Activated T-cell treated with anti-CD3 and anti-CD28 coated beads for 24 hours (primary cell): ENCODE measurements around the gene VIPR2.

Source experiments
- DNase-seq: peaks from one replicate; pipeline ENCODE4 v3.0.0-alpha.2; 2020; ENCODE audit warnings: low read depth

The VIPR2 gene

DNA sequence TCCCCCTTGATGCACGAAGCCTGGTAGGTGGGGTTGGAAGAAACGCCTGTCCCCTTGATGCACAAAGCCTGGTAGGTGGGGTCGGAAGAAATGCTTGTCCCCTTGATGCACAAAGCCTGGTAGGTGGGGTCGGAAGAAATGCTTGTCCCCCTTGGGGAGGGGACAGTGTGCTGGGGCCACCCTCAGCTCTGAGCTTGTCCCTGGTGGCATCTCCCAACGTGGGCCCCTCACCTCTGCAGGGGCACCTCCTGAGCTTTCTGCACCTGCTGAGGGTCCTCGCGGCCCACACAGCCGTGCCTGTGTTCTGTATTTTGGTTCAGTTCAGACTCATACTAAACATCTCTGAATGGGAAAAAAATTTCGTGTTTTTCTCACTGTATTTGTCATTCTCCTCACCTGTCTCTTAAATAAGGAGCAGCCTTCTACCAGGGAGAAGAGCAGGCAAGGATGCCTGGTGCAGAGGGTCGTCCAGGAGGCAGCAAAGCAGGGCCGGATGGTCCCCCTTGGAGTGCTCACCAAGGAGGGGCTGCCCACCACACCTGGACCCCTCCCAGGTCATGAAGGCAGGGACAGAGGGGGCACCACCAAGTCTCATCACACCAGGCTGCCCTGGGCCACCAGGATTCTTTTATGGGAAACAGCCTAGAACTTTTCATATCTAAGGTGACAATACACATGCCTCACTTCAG, 24.7 kb downstream of the VIPR2 start:
- DNase-seq: no peak

DNA sequence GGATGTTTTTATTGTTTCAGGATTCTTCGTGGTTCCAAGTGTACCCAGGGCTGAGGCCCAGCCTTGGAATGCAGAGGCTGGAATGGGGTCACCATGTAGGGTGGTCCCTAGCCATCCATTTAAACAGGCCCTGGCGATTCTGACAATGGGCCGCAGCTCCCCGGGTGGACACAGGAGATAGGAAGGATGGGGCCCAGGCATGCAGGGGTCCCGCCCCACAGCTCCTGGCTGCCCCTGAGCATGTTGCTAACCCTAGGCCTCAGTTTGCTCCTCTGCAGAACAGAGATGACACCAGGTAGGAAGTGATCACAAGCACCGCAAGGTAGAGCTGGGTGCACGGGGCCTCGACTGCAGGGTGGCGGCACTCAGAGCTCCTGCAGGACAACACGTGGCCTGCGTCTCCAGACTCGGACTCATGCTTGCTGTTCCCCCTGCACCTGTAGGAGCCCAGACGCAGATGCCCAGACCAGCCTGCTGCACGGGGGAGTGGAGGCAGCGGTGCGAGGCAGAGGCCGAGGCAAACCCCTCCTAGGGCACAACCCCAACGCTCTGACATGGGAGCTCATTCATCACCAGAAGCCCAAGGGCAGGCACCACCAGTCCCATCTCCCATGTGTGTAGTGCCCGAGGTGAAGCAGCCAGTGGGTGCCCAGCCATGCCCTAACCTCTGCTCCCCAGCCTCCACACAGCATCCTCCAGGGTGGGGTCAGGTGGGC, 25.5 kb downstream of the VIPR2 start:
- DNase-seq: no peak

DNA sequence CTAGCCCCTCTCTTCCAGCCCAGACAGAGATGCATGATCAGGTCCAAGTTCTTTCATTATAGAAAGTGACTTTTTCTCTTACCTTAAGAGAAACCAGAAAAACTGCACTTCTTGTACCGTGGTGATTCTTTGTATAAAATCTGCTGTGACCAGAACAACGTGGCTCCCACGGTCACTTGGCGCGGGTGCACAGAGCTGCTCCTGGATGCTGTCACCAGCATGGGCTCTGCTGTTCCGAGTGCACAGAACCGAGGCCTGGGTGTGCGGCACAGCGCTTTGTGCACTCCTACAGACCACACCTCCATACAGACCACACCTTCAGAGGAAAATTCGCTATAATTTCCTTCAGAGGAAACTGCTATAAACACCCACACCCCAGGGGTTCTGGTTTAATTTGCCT, 26.0 kb downstream of the VIPR2 start:
- DNase-seq: no peak

DNA sequence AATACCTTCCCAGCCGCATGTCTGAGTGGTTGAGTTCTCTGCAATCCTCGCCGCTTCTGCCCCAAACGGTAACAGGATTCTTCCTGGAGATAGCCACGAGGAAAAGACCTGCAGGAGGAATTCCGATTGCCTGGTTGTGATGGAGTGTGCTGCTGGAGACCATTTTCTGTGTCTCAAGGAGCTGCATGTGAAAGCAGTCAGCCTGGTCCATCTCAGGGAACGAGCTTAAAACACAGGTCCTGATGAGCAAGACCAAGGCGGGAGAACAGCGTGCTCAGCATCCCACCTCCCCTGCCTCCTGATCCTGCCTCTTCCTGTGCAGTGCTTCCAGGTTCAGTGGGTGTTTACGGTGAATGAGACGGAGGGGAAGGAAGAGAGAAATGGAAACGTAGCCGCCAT, 26.5 kb downstream of the VIPR2 start:
- DNase-seq: no peak

DNA sequence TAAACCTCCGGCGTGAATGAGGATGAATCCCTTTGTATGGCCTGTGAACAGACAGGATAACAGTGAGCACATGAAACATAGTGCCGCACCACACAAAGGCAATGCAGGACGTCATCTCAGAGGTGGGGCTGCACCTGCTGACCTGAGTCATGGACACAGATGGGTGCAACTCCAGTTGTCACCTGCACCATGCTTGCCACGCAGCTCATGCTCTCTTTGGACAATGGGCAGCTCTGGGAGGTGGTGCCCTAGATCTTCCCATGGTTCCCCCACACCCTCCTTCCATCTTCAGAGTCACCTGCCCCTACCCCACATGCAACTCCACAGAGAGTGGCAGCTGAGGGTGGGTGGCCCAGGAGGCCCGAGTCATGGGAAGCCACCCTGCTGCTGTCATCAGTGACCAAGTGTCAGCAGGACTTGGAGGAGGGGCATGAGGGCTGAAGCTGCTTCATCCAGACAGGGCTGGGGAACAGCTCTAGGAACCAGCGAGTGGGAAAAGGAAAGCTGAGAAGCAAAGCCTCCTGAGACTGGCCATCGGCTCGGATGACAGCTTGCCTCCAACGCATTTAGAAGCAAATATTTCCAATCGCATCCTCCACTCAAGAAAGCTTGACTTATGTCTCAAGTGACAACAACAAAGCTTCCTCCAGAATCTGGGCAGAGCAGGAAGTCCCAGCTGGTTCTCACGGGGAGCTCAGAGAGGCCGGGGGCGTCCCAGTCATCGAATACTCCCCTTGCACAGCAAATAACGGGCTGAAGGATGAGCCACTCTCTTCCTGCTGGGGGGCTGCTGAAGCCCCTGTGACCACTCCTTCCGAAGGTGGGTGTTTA, 27.1 kb downstream of the VIPR2 start:
- DNase-seq: no peak

DNA sequence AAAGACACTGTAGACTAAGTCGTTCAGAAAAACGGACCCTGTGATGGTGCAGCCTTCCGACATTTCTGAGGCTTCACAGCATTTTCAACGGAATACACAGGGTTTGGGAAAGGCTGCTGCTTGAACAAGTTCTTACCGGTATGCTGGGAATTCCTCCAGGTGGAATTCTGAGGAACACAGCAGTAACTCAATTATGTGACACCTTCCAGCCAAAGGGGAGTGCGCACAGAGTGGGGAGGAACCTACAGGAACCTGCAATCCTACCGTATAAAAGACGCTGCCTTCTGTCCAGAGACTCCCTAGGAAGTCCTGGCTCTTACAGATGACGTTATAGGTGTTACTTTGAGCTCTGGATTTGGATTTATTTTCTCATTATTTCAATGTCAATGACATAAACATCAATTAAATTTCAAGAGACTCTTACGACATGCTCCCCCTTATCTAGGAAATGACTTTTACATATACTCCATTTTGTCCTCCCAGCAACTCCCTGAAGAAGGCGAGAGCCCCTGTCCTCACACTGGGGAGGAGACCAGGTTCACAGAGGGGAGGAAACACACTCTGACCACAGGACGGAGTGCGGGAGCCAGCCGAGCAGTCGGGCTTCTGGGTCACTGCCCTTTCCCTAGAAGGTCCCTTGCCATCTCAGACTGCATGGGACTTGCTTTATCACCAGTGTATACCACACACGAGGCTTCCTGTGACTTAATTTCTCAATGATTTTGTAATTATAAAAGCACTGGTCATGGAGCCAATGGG, 27.9 kb downstream of the VIPR2 start:
- no peak for DNase-seq

DNA sequence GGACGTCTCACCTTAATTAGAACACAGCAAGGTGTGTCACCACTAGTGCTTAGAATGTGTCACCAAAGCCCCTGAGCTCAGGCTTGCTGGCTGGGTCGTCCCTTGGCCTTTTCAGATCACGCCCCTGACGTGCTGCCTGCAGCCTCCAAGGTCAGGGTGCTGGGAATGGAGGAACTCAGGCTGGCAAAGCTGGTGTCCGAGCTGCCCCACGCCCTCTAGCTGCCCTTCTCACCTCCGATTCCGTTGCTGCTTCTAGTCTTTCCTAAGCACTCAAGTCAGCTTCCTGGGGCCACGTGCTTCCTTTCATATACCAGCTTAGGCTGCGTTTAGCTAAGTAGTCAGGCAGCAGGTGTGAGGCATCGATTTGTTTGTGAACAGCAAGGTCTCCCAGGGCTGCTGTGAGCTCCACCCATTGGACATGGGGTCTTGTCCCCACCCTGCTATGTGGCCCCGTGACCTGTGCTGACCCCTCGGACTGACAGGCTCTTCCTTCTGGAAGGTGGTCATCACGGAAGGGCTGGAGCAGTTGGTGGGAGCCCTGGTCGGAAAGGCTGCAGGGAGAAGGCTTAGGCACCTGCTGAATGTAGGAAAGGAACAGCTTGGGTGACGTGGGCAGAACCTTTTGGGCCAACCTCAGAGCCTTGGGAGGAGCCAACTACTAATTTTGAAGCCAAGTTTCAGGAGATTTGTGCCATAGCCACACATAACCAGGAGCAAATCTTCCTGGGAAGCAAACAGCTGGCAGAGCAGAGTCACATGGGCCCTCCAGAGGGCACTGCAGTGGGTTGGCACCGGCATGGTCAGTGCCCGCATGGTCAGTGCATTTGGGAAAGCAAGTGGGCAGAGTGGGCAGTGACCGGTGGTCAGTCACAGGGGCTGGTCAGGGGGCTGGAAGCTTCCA, 28.8 kb downstream of the VIPR2 start:
- no peak for DNase-seq

DNA sequence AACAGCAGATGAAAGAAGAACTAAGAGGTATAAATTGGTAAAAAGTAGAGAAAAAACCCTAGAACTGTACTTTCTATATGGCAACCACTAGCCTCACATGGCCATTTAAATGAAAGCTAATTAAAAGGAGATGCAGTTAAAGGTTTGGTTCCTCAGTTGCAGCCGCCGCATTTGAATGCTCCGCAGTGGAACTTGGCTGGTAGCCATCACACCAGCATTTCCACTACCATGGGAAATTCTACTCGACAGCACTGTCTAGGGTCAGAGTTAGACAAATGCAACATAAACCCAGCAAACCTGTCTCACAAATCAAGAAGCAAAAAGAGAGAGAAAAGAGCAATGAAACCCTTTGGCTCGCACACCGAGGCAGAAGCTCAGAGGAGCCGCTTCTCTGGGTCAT, 29.7 kb downstream of the VIPR2 start:
- no peak for DNase-seq

DNA sequence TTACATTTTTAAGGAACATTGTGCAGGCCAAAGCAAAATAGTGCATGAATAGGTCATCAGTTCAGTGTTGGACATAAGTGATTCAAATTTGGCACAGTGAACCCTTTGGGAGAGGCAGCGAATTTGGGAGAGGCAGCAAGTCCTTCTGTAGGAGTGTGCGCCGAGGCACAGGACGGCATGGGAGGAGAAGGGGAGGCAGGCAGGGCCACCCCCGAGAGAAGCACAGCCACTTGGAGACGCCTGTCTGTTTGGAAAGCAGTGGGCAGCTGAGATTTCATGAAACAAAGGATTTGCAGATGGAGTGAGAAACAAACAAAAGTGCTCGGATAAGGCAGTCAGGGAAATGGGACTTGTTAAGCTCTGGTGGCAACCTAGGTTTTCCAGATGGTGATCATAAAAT, 30.6 kb downstream of the VIPR2 start:
- DNase-seq: no peak

DNA sequence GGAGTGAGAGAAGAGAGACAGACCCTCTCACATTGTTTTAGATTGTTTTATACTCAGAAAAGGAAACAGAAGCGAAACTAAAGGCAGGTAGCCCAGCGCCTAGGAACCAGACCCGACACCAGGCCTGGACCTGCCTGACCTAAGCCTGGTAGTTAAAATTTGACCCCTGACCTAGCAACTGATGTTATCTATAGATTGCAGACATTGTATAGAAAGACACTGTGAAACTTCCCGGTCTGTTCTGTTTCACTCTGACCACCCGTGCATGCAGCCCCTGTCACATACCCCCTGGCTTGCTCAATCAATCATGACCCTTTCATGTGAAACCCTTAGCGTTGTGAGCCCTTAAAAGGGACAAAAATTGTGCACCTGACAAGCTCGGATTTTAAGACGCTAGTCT, 31.6 kb downstream of the VIPR2 start:
- DNase-seq: no peak

DNA sequence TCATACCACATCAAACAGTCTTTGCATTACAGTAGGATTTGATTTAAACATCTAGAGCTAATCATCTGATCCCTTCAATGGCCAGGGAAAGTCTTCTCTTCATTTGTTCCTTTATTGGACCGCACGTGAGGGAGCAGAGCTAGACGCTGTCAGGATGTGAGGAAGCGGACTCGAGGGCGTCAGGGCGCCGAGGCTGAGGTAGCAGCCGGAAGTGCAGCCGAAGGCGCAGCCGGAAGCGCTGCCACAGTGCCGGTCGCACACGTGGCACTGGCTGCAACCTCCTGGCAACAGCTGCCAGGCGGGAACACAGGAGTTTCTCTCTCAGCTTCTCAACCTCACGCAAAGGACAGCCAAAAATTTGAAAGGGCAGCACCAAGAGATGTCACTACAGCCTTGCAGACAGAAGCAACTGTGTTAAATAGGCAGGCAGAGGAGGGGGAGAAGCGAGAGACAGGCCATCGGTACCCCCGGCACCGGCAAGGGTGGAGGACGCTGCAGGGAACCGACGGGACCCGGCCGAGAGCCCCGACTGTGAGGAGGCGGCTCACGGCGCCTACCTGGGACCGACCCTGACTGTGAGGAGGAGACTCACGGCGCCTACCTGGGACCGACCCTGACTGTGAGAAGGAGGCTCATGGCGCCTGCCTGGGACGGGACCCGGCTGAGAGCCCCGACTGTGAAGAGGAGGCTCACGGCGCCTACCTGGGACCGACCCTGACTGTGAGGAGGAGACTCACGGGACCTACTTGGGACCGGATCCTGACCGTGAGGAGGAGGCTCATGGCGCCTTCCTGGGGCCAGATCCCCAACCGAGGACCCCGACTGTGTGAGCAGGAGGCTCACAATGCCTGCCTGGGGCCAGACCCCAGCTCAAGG, 32.3 kb downstream of the VIPR2 start:
- DNase-seq: no peak

DNA sequence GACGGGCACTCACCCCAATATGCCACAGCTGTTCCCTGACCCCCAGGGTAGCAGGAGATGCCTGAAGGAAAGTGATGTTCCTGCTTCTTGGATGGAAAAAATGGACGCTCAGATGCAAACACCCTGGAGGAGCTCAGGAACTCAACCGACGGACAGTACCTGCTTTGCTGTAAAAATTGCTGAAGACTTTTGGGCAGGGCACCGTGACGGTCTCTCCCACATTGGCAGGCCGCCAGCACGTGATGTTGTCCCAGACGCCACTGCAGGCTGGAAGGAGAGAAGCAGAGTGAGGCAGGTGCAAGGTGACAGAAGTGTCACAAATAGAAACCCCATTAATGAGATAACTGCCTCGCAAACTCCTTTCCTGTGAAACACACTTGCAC, 35.0 kb downstream of the VIPR2 start:
- DNase-seq: no peak

DNA sequence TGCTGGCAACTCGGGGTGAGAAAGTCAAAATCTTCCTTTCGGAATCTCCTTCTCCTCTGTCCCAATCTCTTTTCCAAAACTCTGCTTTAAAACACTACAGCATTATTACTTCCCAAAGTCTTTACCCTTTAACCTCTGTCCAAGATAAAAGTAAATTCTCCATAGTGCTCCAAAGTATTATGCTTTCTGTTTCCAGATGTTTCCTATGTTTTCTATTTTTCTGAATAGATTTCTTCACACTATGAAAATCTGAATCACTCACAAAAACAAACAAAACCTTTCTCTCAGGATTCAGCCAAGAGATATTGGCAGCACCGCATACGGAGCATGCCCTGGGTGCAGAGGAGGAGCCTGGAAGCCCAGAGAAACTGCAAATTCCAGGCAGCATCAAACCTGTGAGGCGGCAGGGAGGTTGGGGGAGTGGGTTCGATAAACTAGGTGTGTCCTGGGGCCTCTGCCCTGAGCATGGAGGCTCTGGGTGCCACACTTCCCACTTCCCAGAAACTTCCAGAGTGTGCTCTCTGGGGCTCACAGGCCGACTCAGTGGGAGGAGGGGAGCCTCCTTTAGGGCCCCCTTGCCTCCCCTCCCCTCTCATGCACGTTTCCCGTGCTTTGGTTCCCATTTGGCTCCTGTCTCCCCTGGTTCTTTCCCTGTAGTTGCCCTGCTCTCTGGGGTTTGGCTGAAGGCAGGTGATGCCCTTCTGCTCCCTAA, 35.6 kb downstream of the VIPR2 start:
- DNase-seq: no peak

DNA sequence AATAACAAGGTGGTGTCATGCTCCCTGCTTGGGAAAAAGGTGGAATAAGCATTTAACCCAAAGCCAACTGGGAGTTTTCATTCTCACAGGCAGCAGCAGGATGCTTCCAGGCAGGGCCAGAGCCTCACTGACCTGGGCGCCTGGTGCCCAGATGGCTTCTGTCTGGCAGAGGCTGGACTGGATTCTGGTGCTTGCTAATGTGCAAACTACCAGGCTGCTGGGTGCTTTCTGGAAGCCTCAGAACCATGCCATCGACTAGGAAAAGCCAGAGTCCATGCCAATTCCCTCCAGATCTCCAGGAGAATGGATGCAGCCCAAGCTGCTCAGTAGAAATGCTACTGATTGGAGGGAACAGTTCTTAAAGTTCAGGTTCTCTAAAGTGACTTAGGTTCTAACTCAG, 36.2 kb downstream of the VIPR2 start:
- no peak for DNase-seq

DNA sequence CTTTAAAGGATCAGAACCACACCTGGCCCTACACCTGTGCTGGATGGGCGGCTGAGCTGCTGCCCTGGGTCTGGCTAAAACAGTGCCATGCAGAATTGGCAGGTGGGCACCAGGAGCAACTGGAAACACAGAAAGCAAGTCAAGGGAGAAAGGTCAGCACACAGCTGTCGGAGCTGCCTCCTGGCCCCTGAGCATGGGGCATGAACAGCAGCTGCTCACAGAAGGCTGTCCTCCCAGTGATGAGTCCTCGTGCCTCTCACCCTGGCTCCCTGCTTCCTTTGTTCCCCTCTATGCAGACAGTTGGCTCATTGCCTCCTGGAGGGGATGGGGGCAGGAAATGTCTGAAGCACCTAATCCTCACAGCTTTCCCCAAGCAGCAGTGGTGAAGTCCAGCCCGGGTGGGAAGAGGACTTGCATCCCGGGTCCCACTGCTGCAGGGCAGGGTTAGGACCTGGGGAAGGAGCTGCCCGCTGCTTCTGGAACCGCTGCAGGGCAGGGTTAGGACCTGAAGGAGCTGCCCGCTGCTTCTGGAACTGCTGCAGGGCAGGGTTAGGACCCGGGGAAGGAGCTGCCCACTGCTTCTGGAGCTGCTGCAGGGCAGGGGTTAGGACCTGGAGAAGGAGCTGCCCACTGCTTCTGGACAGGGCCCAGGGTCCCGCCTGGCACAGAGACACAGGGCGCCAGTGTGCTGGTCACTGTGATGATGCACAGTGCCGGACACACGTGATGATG, 37.3 kb downstream of the VIPR2 start:
- DNase-seq: no peak

DNA sequence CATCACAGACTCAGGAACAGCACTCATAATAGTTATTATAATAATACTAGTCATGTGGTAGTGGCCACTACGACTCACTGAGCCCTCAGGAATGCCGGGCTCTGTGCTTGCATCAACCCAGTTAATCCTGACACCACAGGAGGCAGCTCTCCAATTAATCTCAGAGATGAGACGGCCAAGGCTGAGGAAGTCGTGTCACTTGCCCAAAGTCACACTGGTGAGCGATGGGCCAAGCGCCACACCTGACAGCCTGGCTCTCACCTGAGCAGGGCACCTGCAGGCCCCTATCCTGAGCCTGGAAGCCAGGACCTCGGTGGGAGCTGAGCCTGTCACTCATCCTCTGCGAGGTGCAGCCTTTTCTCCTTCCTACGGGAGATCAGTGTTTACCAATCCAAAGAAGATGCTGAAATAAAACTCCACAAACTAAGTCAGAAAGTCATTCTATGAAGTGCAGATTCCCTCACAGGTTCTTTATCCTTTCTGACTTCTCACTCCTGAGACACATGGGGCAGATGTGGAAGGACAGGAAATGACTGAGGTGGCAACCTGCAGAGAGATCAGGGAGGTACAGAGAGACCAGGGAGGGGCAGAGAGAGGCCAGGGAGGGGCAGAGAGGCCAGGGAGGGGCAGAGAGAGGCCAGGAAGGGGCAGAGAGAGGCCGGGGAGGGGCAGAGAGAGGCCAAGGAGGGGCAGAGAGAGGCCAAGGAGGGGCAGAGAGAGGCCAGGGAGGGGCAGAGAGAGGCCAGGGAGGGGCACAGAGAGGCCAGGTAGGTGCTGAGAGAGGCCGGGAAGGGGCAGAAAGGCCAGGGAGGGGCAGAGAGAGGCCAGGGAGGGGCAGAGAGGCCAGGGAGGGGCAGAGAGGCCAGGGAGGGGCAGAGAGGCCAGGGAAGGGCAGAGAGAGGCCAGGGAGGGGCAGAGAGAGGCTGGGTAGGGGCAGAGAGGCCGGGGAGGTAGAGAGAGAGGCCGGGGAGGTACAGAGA, 38.5 kb downstream of the VIPR2 start:
- DNase-seq: no peak

DNA sequence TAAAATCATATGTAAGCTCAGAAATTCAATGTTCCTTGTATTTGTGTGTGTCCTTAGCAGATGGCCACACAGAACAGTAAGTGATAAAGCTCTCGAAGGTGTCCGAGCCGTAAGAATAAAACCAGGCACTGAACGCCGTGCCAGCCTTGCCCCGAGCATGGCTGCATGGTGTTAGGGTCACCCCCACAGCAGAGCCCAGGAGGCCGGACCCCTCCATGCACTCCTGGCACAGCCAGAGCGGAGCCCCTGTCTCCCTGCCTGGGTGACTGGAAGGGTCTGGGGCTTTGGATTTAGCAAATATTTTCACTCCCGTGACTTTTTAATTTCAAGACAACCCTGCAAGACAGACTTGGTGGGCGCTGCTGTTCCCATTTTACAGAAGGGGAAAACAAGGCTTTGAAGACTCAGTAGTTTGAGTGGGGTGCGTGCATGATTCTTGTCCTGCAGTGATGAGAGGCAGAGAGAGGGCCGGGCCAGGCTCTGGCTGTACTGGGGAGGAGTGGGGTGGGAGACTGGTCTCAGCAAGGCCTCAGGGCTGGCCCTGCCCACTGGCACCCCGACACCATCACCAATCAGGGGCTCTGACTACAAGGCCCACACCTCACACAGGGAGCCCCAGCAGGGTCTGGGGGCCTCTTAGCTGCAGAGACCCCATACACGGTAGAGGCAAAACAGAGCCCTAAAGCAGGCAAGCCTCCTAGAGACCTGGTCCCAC, 39.4 kb downstream of the VIPR2 start:
- DNase-seq: no peak
